Measurements from ENCODE around the gene ACTR8.

- no peak for TF ChIP-seq CTCF (IDR thresholded peaks at IDR 0.05; ENCODE audit: insufficient read depth, low read depth, low read length)
- TF ChIP-seq EZH2 (IDR thresholded peaks at IDR 0.05; ENCODE audit: insufficient read depth, low read length): no peak
Measured at GRCh38 chr3:53890726-53891475, 8.9 kb upstream of the ACTR8 start.
